ENCODE results near the gene CYP2E1. TPM values are rescaled to one million over a fixed set of nuclear protein-coding genes. Genes with fewer than 3 reads are reported as not detected.
"Not testable (repeated sequence)": the region's sequence is repeated elsewhere in the genome, so short reads cannot be mapped to it uniquely, and the experiment has no call there.

Gene CYP2E1
- polyA plus RNA-seq, 4 donors, result 0.48 to 0.75 TPM; not detected in 2

DNA sequence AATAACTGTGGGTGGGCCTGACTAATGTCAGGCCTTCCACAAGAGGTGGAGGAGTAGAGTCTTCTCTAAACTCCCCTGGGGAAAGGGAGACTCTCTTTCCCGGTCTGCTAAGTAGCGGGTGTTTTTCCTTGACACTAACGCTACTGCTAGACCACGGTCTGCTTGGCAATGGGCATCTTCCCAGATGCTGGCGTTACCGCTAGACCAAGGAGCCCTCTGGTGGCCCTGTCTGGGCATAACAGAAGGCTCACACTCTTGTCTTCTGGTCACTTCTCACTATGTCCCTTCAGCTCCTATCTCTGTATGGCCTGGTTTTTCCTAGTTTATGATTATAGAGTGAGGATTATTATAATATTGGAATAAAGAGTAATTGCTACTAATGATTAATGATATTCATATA is 29.8 kb upstream of the CYP2E1 start:
- FAIRE-seq; H3K27me3 ChIP-seq (ENCODE audit: control insufficient read depth in 3 of 3, insufficient read depth in 3 of 3, low read length in 3 of 3); H3K36me3 ChIP-seq (ENCODE audit: control insufficient read depth in 3 of 3, insufficient read depth in 2 of 3, low read depth in 1 of 3, low read length in 3 of 3); H3K4me1 ChIP-seq (ENCODE audit: control insufficient read depth in 3 of 3, insufficient read depth in 2 of 3, low read depth in 1 of 3, low read length in 2 of 3); H3K27ac ChIP-seq (ENCODE audit: low read depth in 1 of 3, low read length in 2 of 3); DNase-seq; H3K4me3 ChIP-seq (ENCODE audit: low read depth in 1 of 3, low read length in 3 of 3): not testable (repeated sequence)
- WGBS, 3 donors, result 58 to 65% (median 63%) methylated on average over 3 to 6 of the region's 6 CpGs
- peaks cover 0 to 10% of the 10 kb centered on the region in 2 donors for H3K9me3 ChIP-seq (ENCODE audit: control insufficient read depth in 2 of 2, insufficient read depth in 1 of 2, low read depth in 1 of 2, low read length in 1 of 2)

- not testable (repeated sequence) for DNase-seq; H3K4me3 ChIP-seq (ENCODE audit: low read depth in 1 of 3, low read length in 3 of 3); FAIRE-seq; H3K36me3 ChIP-seq (ENCODE audit: control insufficient read depth in 3 of 3, insufficient read depth in 2 of 3, low read depth in 1 of 3, low read length in 3 of 3); H3K4me1 ChIP-seq (ENCODE audit: control insufficient read depth in 3 of 3, insufficient read depth in 2 of 3, low read depth in 1 of 3, low read length in 2 of 3); H3K27ac ChIP-seq (ENCODE audit: low read depth in 1 of 3, low read length in 2 of 3); H3K27me3 ChIP-seq (ENCODE audit: control insufficient read depth in 3 of 3, insufficient read depth in 3 of 3, low read length in 3 of 3)
- 25 to 61% (median 55%) methylated on average over 1 of the region's 1 CpG for WGBS, 3 donors
- H3K9me3 ChIP-seq (ENCODE audit: control insufficient read depth in 2 of 2, insufficient read depth in 1 of 2, low read depth in 1 of 2, low read length in 1 of 2), result peaks cover 0 to 10% of the 10 kb centered on the region in 2 donors
Measured at GRCh38 chr10:133499176-133499575, 28.0 kb upstream of the CYP2E1 start.

GRCh38 chr10:133500897-133501296 is 26.3 kb upstream of the CYP2E1 start:
- not testable (repeated sequence) for H3K36me3 ChIP-seq (ENCODE audit: control insufficient read depth in 3 of 3, insufficient read depth in 2 of 3, low read depth in 1 of 3, low read length in 3 of 3); H3K27ac ChIP-seq (ENCODE audit: low read depth in 1 of 3, low read length in 2 of 3); H3K4me1 ChIP-seq (ENCODE audit: control insufficient read depth in 3 of 3, insufficient read depth in 2 of 3, low read depth in 1 of 3, low read length in 2 of 3); H3K27me3 ChIP-seq (ENCODE audit: control insufficient read depth in 3 of 3, insufficient read depth in 3 of 3, low read length in 3 of 3); H3K4me3 ChIP-seq (ENCODE audit: low read depth in 1 of 3, low read length in 3 of 3); DNase-seq; FAIRE-seq
- peaks cover 0 to 10% of the 10 kb centered on the region in 2 donors for H3K9me3 ChIP-seq (ENCODE audit: control insufficient read depth in 2 of 2, insufficient read depth in 1 of 2, low read depth in 1 of 2, low read length in 1 of 2)
- 52 to 66% (median 61%) methylated on average over 4 of the region's 4 CpGs for WGBS, 3 donors

DNA sequence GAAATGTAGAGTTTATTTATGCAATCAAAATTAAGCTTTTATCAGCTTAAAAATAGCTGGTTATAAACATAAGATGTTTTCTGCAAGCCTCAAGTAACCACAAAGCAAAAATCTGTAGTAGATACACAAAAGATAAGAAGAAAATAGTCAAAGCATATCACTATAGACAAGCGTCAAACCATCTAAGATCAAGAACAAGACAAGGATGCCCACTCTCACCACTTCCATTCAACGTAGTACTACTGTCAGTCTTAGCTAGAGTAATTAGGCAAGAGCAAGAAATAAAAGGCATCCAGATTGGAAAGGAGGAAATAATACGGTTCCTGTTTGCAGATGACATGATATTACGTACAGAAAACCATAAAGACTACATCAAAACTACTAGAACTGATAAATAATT is 17.5 kb upstream of the CYP2E1 start:
- FAIRE-seq (no peak), DNase-seq (no peak)
- no peak overlapping the region for H3K4me3 ChIP-seq (ENCODE audit: low read depth in 1 of 3, low read length in 3 of 3)
- H3K4me1 ChIP-seq (ENCODE audit: control insufficient read depth in 3 of 3, insufficient read depth in 2 of 3, low read depth in 1 of 3, low read length in 2 of 3), result no peaks in the 10 kb centered on the region
- H3K27me3 ChIP-seq (ENCODE audit: control insufficient read depth in 3 of 3, insufficient read depth in 3 of 3, low read length in 3 of 3), result peaks cover 0 to 2% (median 1%) of the 10 kb centered on the region in 3 donors
- no peaks in the 10 kb centered on the region for H3K36me3 ChIP-seq (ENCODE audit: control insufficient read depth in 3 of 3, insufficient read depth in 2 of 3, low read depth in 1 of 3, low read length in 3 of 3)
- H3K27ac ChIP-seq (ENCODE audit: low read depth in 1 of 3, low read length in 2 of 3), result no peak overlapping the region
- peaks cover 0 to 11% of the 10 kb centered on the region in 2 donors for H3K9me3 ChIP-seq (ENCODE audit: control insufficient read depth in 2 of 2, insufficient read depth in 1 of 2, low read depth in 1 of 2, low read length in 1 of 2)
- WGBS, 3 donors, result 56 to 70% (median 60%) methylated on average over 4 of the region's 4 CpGs

- DNase-seq, result no peak
- no peak for FAIRE-seq
- H3K27ac ChIP-seq (ENCODE audit: low read depth in 1 of 3, low read length in 2 of 3), result no peak overlapping the region
Measured at GRCh38 chr10:133511408-133511807, 15.8 kb upstream of the CYP2E1 start.

DNA sequence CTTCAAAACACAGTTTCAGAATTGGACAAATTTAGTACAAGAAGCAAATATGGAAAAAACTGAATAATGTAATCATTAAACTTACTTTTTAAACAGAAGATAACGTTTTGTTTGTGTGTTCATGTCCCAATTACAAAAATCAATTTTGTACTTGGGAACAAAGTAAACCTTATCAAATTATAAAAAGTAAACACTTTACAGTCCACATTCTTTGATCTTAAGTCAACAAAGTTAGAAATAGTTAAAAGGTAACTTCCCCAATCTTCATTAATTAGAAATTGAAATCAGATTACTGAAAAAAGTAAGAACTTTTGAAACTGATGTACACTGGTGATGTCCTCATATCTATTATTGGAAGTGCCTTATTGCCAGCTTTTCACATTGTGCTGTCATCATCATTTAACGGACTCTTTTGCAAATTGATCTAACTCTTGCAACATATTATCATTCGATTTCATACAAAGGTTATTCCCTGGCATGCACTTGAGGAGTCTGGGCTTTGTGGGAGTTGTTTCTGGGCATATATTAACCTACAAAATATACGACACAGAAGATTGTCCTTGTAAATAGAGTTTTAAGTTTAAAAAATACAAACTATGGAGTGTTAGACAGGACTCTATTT is 15.1 kb upstream of the CYP2E1 start:
- peaks cover 0 to 2% (median 1%) of the 10 kb centered on the region in 3 donors for H3K27me3 ChIP-seq (ENCODE audit: control insufficient read depth in 3 of 3, insufficient read depth in 3 of 3, low read length in 3 of 3)
- DNase-seq, result no peak
- FAIRE-seq, result peak; percentile 71
- no peak overlapping the region for H3K4me3 ChIP-seq (ENCODE audit: low read depth in 1 of 3, low read length in 3 of 3)
- WGBS, 3 donors, result 9 to 38% (median 28%) methylated on average over 4 of the region's 4 CpGs
- H3K4me1 ChIP-seq (ENCODE audit: control insufficient read depth in 3 of 3, insufficient read depth in 2 of 3, low read depth in 1 of 3, low read length in 2 of 3), result no peaks in the 10 kb centered on the region
- H3K36me3 ChIP-seq (ENCODE audit: control insufficient read depth in 3 of 3, insufficient read depth in 2 of 3, low read depth in 1 of 3, low read length in 3 of 3), result no peaks in the 10 kb centered on the region
- no peak overlapping the region for H3K27ac ChIP-seq (ENCODE audit: low read depth in 1 of 3, low read length in 2 of 3)
- H3K9me3 ChIP-seq (ENCODE audit: control insufficient read depth in 2 of 2, insufficient read depth in 1 of 2, low read depth in 1 of 2, low read length in 1 of 2), result peaks cover 0 to 11% of the 10 kb centered on the region in 2 donors

More at GRCh38 chr10:133511408-133511807, 15.8 kb upstream of the CYP2E1 start:
- H3K36me3 ChIP-seq (ENCODE audit: control insufficient read depth in 3 of 3, insufficient read depth in 2 of 3, low read depth in 1 of 3, low read length in 3 of 3), result no peaks in the 10 kb centered on the region
- no peaks in the 10 kb centered on the region for H3K4me1 ChIP-seq (ENCODE audit: control insufficient read depth in 3 of 3, insufficient read depth in 2 of 3, low read depth in 1 of 3, low read length in 2 of 3)
- H3K27me3 ChIP-seq (ENCODE audit: control insufficient read depth in 3 of 3, insufficient read depth in 3 of 3, low read length in 3 of 3), result peaks cover 0 to 2% (median 1%) of the 10 kb centered on the region in 3 donors
- H3K4me3 ChIP-seq (ENCODE audit: low read depth in 1 of 3, low read length in 3 of 3), result no peak overlapping the region
- 58 to 79% (median 71%) methylated on average over 4 of the region's 4 CpGs for WGBS, 3 donors
- H3K9me3 ChIP-seq (ENCODE audit: control insufficient read depth in 2 of 2, insufficient read depth in 1 of 2, low read depth in 1 of 2, low read length in 1 of 2), result peaks cover 0 to 11% of the 10 kb centered on the region in 2 donors

DNA sequence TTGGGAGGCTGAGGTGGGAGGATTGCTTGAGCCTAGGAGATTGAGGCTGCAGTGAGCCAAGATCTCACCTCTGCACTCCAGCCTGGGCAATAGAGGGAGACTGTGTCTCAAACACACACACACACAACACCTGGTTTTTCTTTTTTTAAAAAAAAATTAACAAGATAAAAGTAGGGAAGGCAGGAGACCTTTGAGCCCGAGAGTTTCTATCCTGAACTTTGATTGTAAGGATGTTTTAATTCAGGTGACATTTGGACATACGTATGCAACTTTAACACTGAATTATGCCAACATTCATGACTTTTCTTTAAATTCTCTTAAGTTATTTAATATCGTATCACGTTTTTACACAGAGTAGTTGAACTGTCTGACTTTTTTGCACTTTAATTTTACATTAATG is 11.7 kb upstream of the CYP2E1 start:
- WGBS, 3 donors, result 48 to 70% (median 54%) methylated on average over 4 of the region's 4 CpGs
- DNase-seq (no peak), FAIRE-seq (no peak)
- Histone ChIP-seq H3K36me3 (ENCODE audit: control insufficient read depth in 3 of 3, insufficient read depth in 2 of 3, low read depth in 1 of 3, low read length in 3 of 3) (no peaks in the 10 kb centered on the region), H3K4me1 (ENCODE audit: control insufficient read depth in 3 of 3, insufficient read depth in 2 of 3, low read depth in 1 of 3, low read length in 2 of 3) (peaks cover 0 to 2% (median 0%) of the 10 kb centered on the region in 3 donors), H3K4me3 (ENCODE audit: low read depth in 1 of 3, low read length in 3 of 3) (no peak overlapping the region), H3K27ac (ENCODE audit: low read depth in 1 of 3, low read length in 2 of 3) (no peak overlapping the region), H3K27me3 (ENCODE audit: control insufficient read depth in 3 of 3, insufficient read depth in 3 of 3, low read length in 3 of 3) (peaks cover 0 to 1% (median 0%) of the 10 kb centered on the region in 3 donors), H3K9me3 (ENCODE audit: control insufficient read depth in 2 of 2, insufficient read depth in 1 of 2, low read depth in 1 of 2, low read length in 1 of 2) (peaks cover 0 to 9% of the 10 kb centered on the region in 2 donors)

- DNase-seq (no peak), FAIRE-seq (no peak)
- Histone ChIP-seq H3K4me3 (ENCODE audit: low read depth in 1 of 3, low read length in 3 of 3) (no peak overlapping the region), H3K4me1 (ENCODE audit: control insufficient read depth in 3 of 3, insufficient read depth in 2 of 3, low read depth in 1 of 3, low read length in 2 of 3) (peaks cover 0 to 2% (median 0%) of the 10 kb centered on the region in 3 donors), H3K27me3 (ENCODE audit: control insufficient read depth in 3 of 3, insufficient read depth in 3 of 3, low read length in 3 of 3) (no peaks in the 10 kb centered on the region), H3K9me3 (ENCODE audit: control insufficient read depth in 2 of 2, insufficient read depth in 1 of 2, low read depth in 1 of 2, low read length in 1 of 2) (peaks cover 0 to 7% of the 10 kb centered on the region in 2 donors), H3K27ac (ENCODE audit: low read depth in 1 of 3, low read length in 2 of 3) (no peak overlapping the region), H3K36me3 (ENCODE audit: control insufficient read depth in 3 of 3, insufficient read depth in 2 of 3, low read depth in 1 of 3, low read length in 3 of 3) (no peaks in the 10 kb centered on the region)
- 53 to 58% (median 57%) methylated on average over 4 of the region's 4 CpGs for WGBS, 3 donors
Measured at GRCh38 chr10:133516057-133516456, 11.1 kb upstream of the CYP2E1 start.

GRCh38 chr10:133518517-133518916 is 8.6 kb upstream of the CYP2E1 start:
- not testable (repeated sequence) for H3K27ac ChIP-seq (ENCODE audit: low read depth in 1 of 3, low read length in 2 of 3); FAIRE-seq; H3K9me3 ChIP-seq (ENCODE audit: control insufficient read depth in 2 of 2, insufficient read depth in 1 of 2, low read depth in 1 of 2, low read length in 1 of 2); H3K36me3 ChIP-seq (ENCODE audit: control insufficient read depth in 3 of 3, insufficient read depth in 2 of 3, low read depth in 1 of 3, low read length in 3 of 3); H3K27me3 ChIP-seq (ENCODE audit: control insufficient read depth in 3 of 3, insufficient read depth in 3 of 3, low read length in 3 of 3); H3K4me3 ChIP-seq (ENCODE audit: low read depth in 1 of 3, low read length in 3 of 3); H3K4me1 ChIP-seq (ENCODE audit: control insufficient read depth in 3 of 3, insufficient read depth in 2 of 3, low read depth in 1 of 3, low read length in 2 of 3); DNase-seq
- 50 to 75% (median 51%) methylated on average over 5 of the region's 5 CpGs for WGBS, 3 donors
